Activated CD4-positive, alpha-beta T cell treated with anti-CD3 and anti-CD28 coated beads for 4 hours (primary cell): ENCODE results near the gene GRK6.

Source experiments
- DNase-seq, 2 donors: peaks; one replicate each; pipeline ENCODE4 v3.0.0-alpha.2; 2020

The GRK6 gene

GRCh38 chr5:177427211-177427822 is 841 bp downstream of the GRK6 start:
- no peak for DNase-seq

- no peak for DNase-seq
Measured at GRCh38 chr5:177427919-177428573, 1.6 kb downstream of the GRK6 start.

GRCh38 chr5:177428574-177429217 is 2.2 kb downstream of the GRK6 start:
- DNase-seq, result no peak

GRCh38 chr5:177429248-177430040 is 3.0 kb downstream of the GRK6 start:
- DNase-seq, result peak; percentile 89 to 91

DNA sequence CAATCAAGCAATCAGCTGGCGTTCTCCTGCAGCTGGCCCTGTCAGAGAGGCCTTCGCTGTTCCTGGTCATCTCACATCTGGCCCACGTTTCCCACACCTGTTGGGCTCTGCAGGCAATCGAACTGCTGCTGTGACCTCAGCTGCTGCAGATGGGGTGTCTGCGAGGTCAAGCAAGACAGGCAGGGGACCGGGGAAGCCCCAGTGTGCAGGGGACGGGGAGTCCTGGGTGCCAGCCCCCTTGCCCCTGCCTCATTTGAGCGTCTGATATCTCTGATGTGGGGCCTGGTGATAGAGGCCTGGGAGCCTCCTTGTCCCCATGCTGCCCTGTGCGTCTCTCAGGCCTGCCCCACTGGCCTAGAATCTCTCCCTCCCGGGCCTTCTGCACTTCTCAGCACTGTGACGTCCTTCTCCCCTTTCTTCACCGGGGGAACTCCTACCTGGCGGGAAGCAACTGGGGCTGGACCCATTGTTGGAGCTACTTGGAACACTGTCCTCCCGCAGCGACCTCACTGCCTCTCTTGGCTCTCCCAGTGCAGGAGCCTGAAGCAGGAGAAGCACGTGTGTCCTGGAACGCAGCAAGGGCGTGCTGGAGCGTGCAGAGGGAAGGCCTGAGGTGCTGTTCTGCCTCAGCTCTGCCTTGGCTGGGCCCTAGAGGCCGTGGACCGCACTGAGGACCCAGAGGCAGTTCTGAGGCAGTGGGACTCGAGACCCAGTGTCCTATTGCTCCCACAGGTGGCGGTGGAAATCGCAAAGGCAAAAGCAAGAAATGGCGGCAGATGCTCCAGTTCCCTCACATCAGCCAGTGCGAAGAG is 3.9 kb downstream of the GRK6 start:
- no peak for DNase-seq

GRCh38 chr5:177430972-177431316 is 4.5 kb downstream of the GRK6 start:
- DNase-seq, result no peak

- DNase-seq, result peak in 1 of 2 donors; percentile 46
Measured at GRCh38 chr5:177431317-177432142, 5.1 kb downstream of the GRK6 start.

GRCh38 chr5:177432143-177432838 is 5.8 kb downstream of the GRK6 start:
- DNase-seq, result peak; percentile 44 to 49

- no peak for DNase-seq
Measured at GRCh38 chr5:177432839-177433657, 6.6 kb downstream of the GRK6 start.

- no peak for DNase-seq
Measured at GRCh38 chr5:177433658-177434217, 7.3 kb downstream of the GRK6 start.

- peak; percentile 61 to 68 for DNase-seq
Measured at GRCh38 chr5:177434437-177434836, 8.0 kb downstream of the GRK6 start.

DNA sequence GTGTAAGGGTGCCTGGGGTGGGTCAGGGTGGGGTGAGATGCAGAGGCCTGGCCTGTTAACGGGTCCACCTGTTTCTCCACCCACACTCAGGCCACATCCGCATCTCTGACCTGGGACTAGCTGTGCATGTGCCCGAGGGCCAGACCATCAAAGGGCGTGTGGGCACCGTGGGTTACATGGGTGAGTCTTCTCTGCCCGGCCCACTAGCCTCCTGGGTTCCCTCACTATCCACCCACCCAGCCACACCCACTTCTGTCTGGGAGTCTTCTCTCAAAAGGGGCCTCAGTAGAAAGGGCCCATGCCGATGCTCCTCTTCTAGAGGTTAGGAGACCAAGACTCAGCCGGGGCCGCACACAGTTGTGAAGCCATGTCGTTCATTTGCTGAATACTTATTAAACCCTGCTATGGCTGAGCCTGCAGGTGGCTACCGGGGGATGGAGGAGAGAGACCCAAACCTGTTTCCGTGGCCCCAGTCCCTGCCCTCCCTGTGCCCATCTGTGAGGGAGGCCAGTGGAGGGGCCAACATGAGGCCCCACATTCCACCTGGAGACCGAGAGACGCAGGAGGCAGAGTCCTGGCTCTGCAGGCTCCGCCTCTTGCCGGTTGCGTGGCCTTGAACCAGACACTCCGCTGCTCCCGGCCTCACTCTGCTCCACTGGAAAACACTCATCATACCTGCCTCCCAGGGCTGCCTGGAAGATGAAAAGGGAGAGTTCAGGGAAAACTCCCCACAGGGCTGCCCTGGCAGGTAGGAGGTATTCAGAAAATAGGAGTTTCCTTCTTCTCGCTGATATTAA is 8.7 kb downstream of the GRK6 start:
- DNase-seq, result no peak

GRCh38 chr5:177435847-177436536 is 9.5 kb downstream of the GRK6 start:
- DNase-seq, result no peak

DNA sequence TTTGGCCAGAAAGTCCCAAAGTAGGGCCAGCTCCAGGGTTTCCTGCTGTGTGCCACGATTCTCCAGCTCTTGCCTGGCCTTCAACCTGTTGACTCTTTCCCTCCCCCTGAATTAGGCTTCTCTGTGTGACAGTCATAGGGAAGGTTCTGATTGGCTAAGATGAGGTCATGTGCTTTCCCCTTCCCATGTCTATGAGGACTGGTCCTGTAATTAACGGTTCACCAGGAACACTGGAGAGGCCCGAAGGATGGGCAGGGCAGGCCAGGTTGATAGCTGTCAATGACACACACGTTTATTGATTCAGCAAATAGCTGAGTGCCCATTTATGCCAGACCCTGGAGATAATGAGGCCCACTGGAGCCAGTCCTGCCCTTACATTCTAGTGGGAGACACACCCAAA is 11.1 kb downstream of the GRK6 start:
- DNase-seq, result no peak

DNA sequence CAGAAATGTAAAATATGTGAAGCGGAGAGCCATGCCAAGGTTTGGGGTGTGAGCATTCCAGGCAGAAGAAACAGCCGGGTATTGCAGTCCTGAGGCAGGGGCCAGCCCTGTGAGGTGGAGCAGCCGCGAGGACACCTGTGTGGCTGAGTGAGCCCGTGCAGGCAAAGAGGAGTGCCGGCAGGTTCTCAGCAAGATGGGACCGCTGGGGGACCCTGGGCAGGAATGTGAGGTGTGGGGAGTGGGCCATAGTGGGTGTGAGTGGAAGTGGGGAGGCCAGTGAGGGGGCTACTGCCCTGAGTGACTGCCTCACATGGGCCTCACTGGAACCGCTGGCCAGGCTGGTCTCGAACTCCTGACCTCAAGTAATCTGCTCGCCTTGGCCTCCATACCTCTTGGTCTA is 12.0 kb downstream of the GRK6 start:
- no peak for DNase-seq

GRCh38 chr5:177439518-177440053 is 13.1 kb downstream of the GRK6 start:
- no peak for DNase-seq

DNA sequence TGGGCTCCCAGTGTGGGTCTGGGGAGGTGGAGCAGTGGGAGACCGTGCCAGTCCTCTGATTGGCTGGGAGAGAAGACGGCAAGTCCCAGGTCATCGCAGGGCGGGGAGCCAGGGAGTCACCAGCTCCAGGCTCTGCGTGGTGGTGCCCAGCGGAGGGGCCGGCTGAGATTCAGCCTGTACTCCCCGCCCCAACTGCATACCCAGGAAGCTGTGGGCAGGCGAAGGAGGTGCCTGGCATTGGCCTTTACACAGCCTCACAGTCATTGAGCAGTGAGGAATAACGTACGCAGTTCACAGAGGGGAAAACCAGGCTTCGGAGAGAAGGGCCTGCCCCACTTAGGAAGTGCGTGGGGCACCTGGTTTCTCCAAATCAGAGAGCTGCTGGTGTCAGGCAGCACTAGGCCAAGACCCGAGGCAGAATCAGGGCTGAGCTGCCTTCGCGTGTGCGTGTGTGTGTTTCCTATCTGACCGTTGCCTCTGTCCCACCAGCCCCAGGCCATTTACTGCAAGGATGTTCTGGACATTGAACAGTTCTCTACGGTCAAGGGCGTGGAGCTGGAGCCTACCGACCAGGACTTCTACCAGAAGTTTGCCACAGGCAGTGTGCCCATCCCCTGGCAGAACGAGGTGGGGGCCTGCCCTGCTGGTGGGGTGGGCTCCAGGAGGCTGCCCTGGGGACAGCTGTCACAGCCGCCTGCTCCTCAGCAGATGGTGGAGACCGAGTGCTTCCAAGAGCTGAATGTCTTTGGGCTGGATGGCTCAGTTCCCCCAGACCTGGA is 13.9 kb downstream of the GRK6 start:
- DNase-seq, result peak; percentile 59 to 61
